ENCODE data around the gene GPR15LG. TPM values are rescaled to one million over a fixed set of nuclear protein-coding genes. Genes with fewer than 3 reads are reported as not detected.

The GPR15LG gene
- total RNA-seq, 1 donor, result not detected

GRCh38 chr10:84195044-84195830, 21.6 kb downstream of the GPR15LG start:
- no peak overlapping the region for H3K4me3 ChIP-seq (ENCODE audit: low read length)

GRCh38 chr10:84196083-84196482, 22.5 kb downstream of the GPR15LG start:
- peaks cover 32% of the 10 kb centered on the region for H3K27me3 ChIP-seq (ENCODE audit: insufficient read depth, low read length)
- peaks cover 18% of the 10 kb centered on the region for H3K4me1 ChIP-seq (ENCODE audit: insufficient read depth, low read length)
- H3K4me3 ChIP-seq (ENCODE audit: low read length), result no peak overlapping the region
- H3K9me3 ChIP-seq (ENCODE audit: low read depth, low read length), result no peaks in the 10 kb centered on the region

More at GRCh38 chr10:84195044-84195830, 21.6 kb downstream of the GPR15LG start:
- Histone ChIP-seq H3K4me1 (ENCODE audit: insufficient read depth, low read length) (peaks cover 19% of the 10 kb centered on the region), H3K9me3 (ENCODE audit: low read depth, low read length) (no peaks in the 10 kb centered on the region), H3K27me3 (ENCODE audit: insufficient read depth, low read length) (peaks cover 32% of the 10 kb centered on the region)

GRCh38 chr10:84196941-84197340, 23.3 kb downstream of the GPR15LG start:
- H3K9me3 ChIP-seq (ENCODE audit: low read depth, low read length), result no peaks in the 10 kb centered on the region
- peaks cover 10% of the 10 kb centered on the region for H3K4me1 ChIP-seq (ENCODE audit: insufficient read depth, low read length)

GRCh38 chr10:84197643-84198042, 24.0 kb downstream of the GPR15LG start:
- peaks cover 10% of the 10 kb centered on the region for H3K4me1 ChIP-seq (ENCODE audit: insufficient read depth, low read length)
- H3K27me3 ChIP-seq (ENCODE audit: insufficient read depth, low read length), result peaks cover 32% of the 10 kb centered on the region
- H3K4me3 ChIP-seq (ENCODE audit: low read length), result no peak overlapping the region
- H3K9me3 ChIP-seq (ENCODE audit: low read depth, low read length), result no peaks in the 10 kb centered on the region

More at GRCh38 chr10:84196941-84197340, 23.3 kb downstream of the GPR15LG start:
- Histone ChIP-seq H3K4me3 (ENCODE audit: low read length) (no peak overlapping the region), H3K27me3 (ENCODE audit: insufficient read depth, low read length) (peaks cover 32% of the 10 kb centered on the region)

GRCh38 chr10:84198206-84198915, 24.8 kb downstream of the GPR15LG start:
- peaks cover 10% of the 10 kb centered on the region for H3K4me1 ChIP-seq (ENCODE audit: insufficient read depth, low read length)
- no peak overlapping the region for H3K4me3 ChIP-seq (ENCODE audit: low read length)
- peaks cover 28% of the 10 kb centered on the region for H3K27me3 ChIP-seq (ENCODE audit: insufficient read depth, low read length)

GRCh38 chr10:84200537-84201243, 27.1 kb downstream of the GPR15LG start:
- H3K27me3 ChIP-seq (ENCODE audit: insufficient read depth, low read length), result peaks cover 8% of the 10 kb centered on the region

More at GRCh38 chr10:84198206-84198915, 24.8 kb downstream of the GPR15LG start:
- no peaks in the 10 kb centered on the region for H3K9me3 ChIP-seq (ENCODE audit: low read depth, low read length)

GRCh38 chr10:84201244-84201606, 27.6 kb downstream of the GPR15LG start:
- H3K4me3 ChIP-seq (ENCODE audit: low read length), result no peak overlapping the region
- H3K4me1 ChIP-seq (ENCODE audit: insufficient read depth, low read length), result no peaks in the 10 kb centered on the region
- no peaks in the 10 kb centered on the region for H3K9me3 ChIP-seq (ENCODE audit: low read depth, low read length)
- H3K27me3 ChIP-seq (ENCODE audit: insufficient read depth, low read length), result peaks cover 2% of the 10 kb centered on the region

More at GRCh38 chr10:84200537-84201243, 27.1 kb downstream of the GPR15LG start:
- no peak overlapping the region for H3K4me3 ChIP-seq (ENCODE audit: low read length)
- H3K4me1 ChIP-seq (ENCODE audit: insufficient read depth, low read length), result no peaks in the 10 kb centered on the region
- H3K9me3 ChIP-seq (ENCODE audit: low read depth, low read length), result no peaks in the 10 kb centered on the region

- H3K4me3 ChIP-seq (ENCODE audit: low read length), result no peak overlapping the region
- H3K9me3 ChIP-seq (ENCODE audit: low read depth, low read length), result no peaks in the 10 kb centered on the region
- H3K4me1 ChIP-seq (ENCODE audit: insufficient read depth, low read length), result no peaks in the 10 kb centered on the region
- H3K27me3 ChIP-seq (ENCODE audit: insufficient read depth, low read length), result no peaks in the 10 kb centered on the region
These were observed 28.1 kb downstream of the GPR15LG start for GRCh38 chr10:84201682-84202081.

- Histone ChIP-seq H3K9me3 (ENCODE audit: low read depth, low read length) (no peaks in the 10 kb centered on the region), H3K4me1 (ENCODE audit: insufficient read depth, low read length) (no peaks in the 10 kb centered on the region), H3K27me3 (ENCODE audit: insufficient read depth, low read length) (no peaks in the 10 kb centered on the region), H3K4me3 (ENCODE audit: low read length) (no peak overlapping the region)
These were observed 28.7 kb downstream of the GPR15LG start for GRCh38 chr10:84202349-84202748.

GRCh38 chr10:84204122-84204521, 30.5 kb downstream of the GPR15LG start:
- H3K4me1 ChIP-seq (ENCODE audit: insufficient read depth, low read length), result no peaks in the 10 kb centered on the region
- no peaks in the 10 kb centered on the region for H3K27me3 ChIP-seq (ENCODE audit: insufficient read depth, low read length)
- no peak overlapping the region for H3K4me3 ChIP-seq (ENCODE audit: low read length)
- H3K9me3 ChIP-seq (ENCODE audit: low read depth, low read length), result no peaks in the 10 kb centered on the region

- Histone ChIP-seq H3K27me3 (ENCODE audit: insufficient read depth, low read length) (no peaks in the 10 kb centered on the region), H3K4me1 (ENCODE audit: insufficient read depth, low read length) (no peaks in the 10 kb centered on the region), H3K4me3 (ENCODE audit: low read length) (no peak overlapping the region), H3K9me3 (ENCODE audit: low read depth, low read length) (no peaks in the 10 kb centered on the region)
These were observed 31.0 kb downstream of the GPR15LG start for GRCh38 chr10:84204610-84205009.

- Histone ChIP-seq H3K27me3 (ENCODE audit: insufficient read depth, low read length) (no peaks in the 10 kb centered on the region), H3K4me1 (ENCODE audit: insufficient read depth, low read length) (no peaks in the 10 kb centered on the region), H3K4me3 (ENCODE audit: low read length) (no peak overlapping the region), H3K9me3 (ENCODE audit: low read depth, low read length) (no peaks in the 10 kb centered on the region)
These were observed 31.6 kb downstream of the GPR15LG start for GRCh38 chr10:84205049-84205852.

- H3K4me1 ChIP-seq (ENCODE audit: insufficient read depth, low read length), result no peaks in the 10 kb centered on the region
- H3K27me3 ChIP-seq (ENCODE audit: insufficient read depth, low read length), result no peaks in the 10 kb centered on the region
- H3K4me3 ChIP-seq (ENCODE audit: low read length), result no peak overlapping the region
- no peaks in the 10 kb centered on the region for H3K9me3 ChIP-seq (ENCODE audit: low read depth, low read length)
These were observed 32.4 kb downstream of the GPR15LG start for GRCh38 chr10:84205853-84206525.

- no peaks in the 10 kb centered on the region for H3K9me3 ChIP-seq (ENCODE audit: low read depth, low read length)
These were observed 34.4 kb downstream of the GPR15LG start for GRCh38 chr10:84208023-84208422.

More at GRCh38 chr10:84208023-84208422, 34.4 kb downstream of the GPR15LG start:
- no peaks in the 10 kb centered on the region for H3K4me1 ChIP-seq (ENCODE audit: insufficient read depth, low read length)
- no peaks in the 10 kb centered on the region for H3K27me3 ChIP-seq (ENCODE audit: insufficient read depth, low read length)
- H3K4me3 ChIP-seq (ENCODE audit: low read length), result no peak overlapping the region

All from mononuclear cell (primary cell).